HAP-1 (cell line): Measurements from ENCODE around the gene SKIC2.
"Not testable (repeated sequence)": the region's sequence is repeated elsewhere in the genome, so short reads cannot be mapped to it uniquely, and the experiment has no call there.

Experiments
- DNase-seq, 2 experiments: peaks; one replicate each; pipeline ENCODE4 v3.0.0-alpha.2; 2016 to 2020; ENCODE audit warnings: low spot score in 2 of 2
- H3K27me3 ChIP-seq: fragments of 250-450 bp; sonication (Bioruptor Pico); 2 replicates; pipeline ENCODE4 v1.5.1; 2020; ENCODE audit warnings: low read depth, mild to moderate bottlenecking, moderate library complexity
- H3K36me3 ChIP-seq: fragments of 250-450 bp; sonication (Bioruptor Pico); replicated peaks from 2 replicates; pipeline ENCODE4 v1.5.1; 2020; ENCODE audit warnings: mild to moderate bottlenecking
- H3K4me1 ChIP-seq: fragments of 250-450 bp; sonication (Bioruptor Pico); 2 replicates; pipeline ENCODE4 v1.5.1; 2020; ENCODE audit warnings: mild to moderate bottlenecking
- H3K4me3 ChIP-seq: fragments of 250-450 bp; sonication (Bioruptor Pico); 2 replicates; pipeline ENCODE4 v1.5.1; 2020; ENCODE audit warnings: mild to moderate bottlenecking, moderate library complexity
- H3K9me3 ChIP-seq: fragments of 250-450 bp; sonication (Bioruptor Pico); 2 replicates; pipeline ENCODE4 v1.5.1; 2020; ENCODE audit warnings: mild to moderate bottlenecking, moderate library complexity
- in situ Hi-C: fragments of 300-500 bp; cut with MboI; formaldehyde crosslinking; loops from 3 replicates; pipeline ENCODE4 v1.14.3; 2020; ENCODE audit warnings: low sequenced_read_pairs, inconsistent platforms, mixed read lengths

SKIC2 gene

GRCh38 chr6:31958741-31959739 is at the start of gene SKIC2, which contains the start of gene NELFE:
Gene SKIC2, plus strand, starts transcription at chr6:31959175. Its CDS starts 18 bp downstream, at chr6:31959193.
Gene NELFE, minus strand, starts transcription at chr6:31958971. Its CDS starts 525 bp downstream, at chr6:31958446.
- Histone ChIP-seq H3K27me3 (no peaks in the 10 kb centered on the region), H3K9me3 (no peaks in the 10 kb centered on the region), H3K4me3 (peak within 1 kb of the TSS; percentile 88), H3K36me3 (peaks cover 59% of the 10 kb centered on the region), H3K4me1 (peaks cover 11% of the 10 kb centered on the region)
- in situ Hi-C loops, result no loop called here
- DNase-seq, result peak; percentile 92 to 98

DNA sequence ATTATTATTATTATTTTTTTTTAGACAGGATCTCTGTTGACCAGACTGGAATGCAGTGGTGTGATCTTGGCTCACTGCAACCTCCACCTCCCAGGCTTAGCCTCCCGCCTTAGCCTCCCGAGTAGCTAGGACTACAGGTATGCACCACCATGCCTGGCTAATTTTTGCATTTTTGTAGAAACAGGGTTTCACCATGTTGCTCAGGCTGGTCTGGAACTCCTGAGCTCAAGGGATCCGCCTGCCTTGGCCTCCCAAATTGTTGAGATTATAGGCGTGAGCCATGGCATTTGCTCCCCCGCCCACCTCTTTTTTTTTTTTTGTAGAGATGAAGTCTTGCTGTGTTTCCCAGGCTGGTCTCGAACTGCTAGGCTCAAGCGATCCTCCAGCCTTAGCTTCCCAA is 49.7 kb upstream of the SKIC2 start:
- H3K9me3 ChIP-seq, H3K4me1 ChIP-seq, H3K36me3 ChIP-seq, H3K4me3 ChIP-seq, H3K27me3 ChIP-seq, DNase-seq: not testable (repeated sequence)
- in situ Hi-C loops, result loop anchor here (5.0 kb wide), 1 partner anchor 43 kb away; no protein-coding TSS in a partner anchor

GRCh38 chr6:31911826-31912585 is 47.0 kb upstream of the SKIC2 start:
- in situ Hi-C loops, result no loop called here
- Histone ChIP-seq H3K9me3 (no peaks in the 10 kb centered on the region), H3K4me3 (no peak overlapping the region)

GRCh38 chr6:31915351-31915750 is 43.6 kb upstream of the SKIC2 start:
- in situ Hi-C loops, result no loop called here
- Histone ChIP-seq H3K36me3 (no peaks in the 10 kb centered on the region), H3K4me3 (no peak overlapping the region), H3K27me3 (no peaks in the 10 kb centered on the region), H3K4me1 (no peaks in the 10 kb centered on the region), H3K9me3 (no peaks in the 10 kb centered on the region)
- DNase-seq, result no peak

More at GRCh38 chr6:31911826-31912585, 47.0 kb upstream of the SKIC2 start:
- DNase-seq, result no peak
- H3K27me3 ChIP-seq, result no peaks in the 10 kb centered on the region
- no peaks in the 10 kb centered on the region for H3K4me1 ChIP-seq
- no peaks in the 10 kb centered on the region for H3K36me3 ChIP-seq

GRCh38 chr6:31915756-31916155 is 43.2 kb upstream of the SKIC2 start:
- no peaks in the 10 kb centered on the region for H3K36me3 ChIP-seq
- no peak overlapping the region for H3K4me3 ChIP-seq
- H3K4me1 ChIP-seq, result no peaks in the 10 kb centered on the region
- H3K27me3 ChIP-seq, result no peaks in the 10 kb centered on the region
- no peaks in the 10 kb centered on the region for H3K9me3 ChIP-seq
- DNase-seq, result no peak
- in situ Hi-C loops, result no loop called here

GRCh38 chr6:31918069-31918720 is 40.8 kb upstream of the SKIC2 start:
- Histone ChIP-seq H3K27me3 (no peaks in the 10 kb centered on the region), H3K9me3 (no peaks in the 10 kb centered on the region), H3K4me3 (no peak overlapping the region), H3K4me1 (no peaks in the 10 kb centered on the region), H3K36me3 (no peaks in the 10 kb centered on the region)
- DNase-seq, result no peak
- in situ Hi-C loops, result no loop called here

GRCh38 chr6:31919624-31920303 is 39.2 kb upstream of the SKIC2 start:
- in situ Hi-C loops, result no loop called here
- Histone ChIP-seq H3K4me3 (no peak overlapping the region), H3K9me3 (no peaks in the 10 kb centered on the region), H3K4me1 (no peaks in the 10 kb centered on the region), H3K27me3 (no peaks in the 10 kb centered on the region), H3K36me3 (no peaks in the 10 kb centered on the region)
- no peak for DNase-seq

DNA sequence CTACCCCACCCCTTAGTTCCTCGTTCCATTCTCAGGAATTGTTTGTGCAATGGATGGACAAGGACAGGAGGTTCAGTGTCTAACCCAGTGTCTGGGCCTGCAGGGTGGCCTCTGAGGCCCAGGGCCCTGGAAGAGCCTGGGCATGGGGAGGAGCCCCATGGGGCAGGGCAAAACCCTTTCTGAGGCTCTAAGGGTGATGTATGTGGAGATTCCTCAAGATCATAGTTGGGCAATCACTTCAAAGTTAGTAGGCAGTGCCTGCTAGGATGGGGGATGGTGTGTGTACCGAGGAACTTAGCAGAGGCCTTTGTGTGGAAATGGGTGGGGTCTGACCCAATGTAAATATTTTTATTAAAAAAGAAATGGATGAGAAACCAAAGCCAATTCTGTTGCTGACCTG is 38.2 kb upstream of the SKIC2 start:
- Histone ChIP-seq H3K4me3 (no peak overlapping the region), H3K27me3 (no peaks in the 10 kb centered on the region), H3K36me3 (no peaks in the 10 kb centered on the region), H3K4me1 (no peaks in the 10 kb centered on the region), H3K9me3 (no peaks in the 10 kb centered on the region)
- DNase-seq, result no peak
- in situ Hi-C loops, result no loop called here

GRCh38 chr6:31922942-31923341 is 36.0 kb upstream of the SKIC2 start:
- no peak for DNase-seq
- in situ Hi-C loops, result no loop called here
- no peaks in the 10 kb centered on the region for H3K36me3 ChIP-seq
- H3K4me1 ChIP-seq, result no peaks in the 10 kb centered on the region
- H3K27me3 ChIP-seq, result peaks cover 3% of the 10 kb centered on the region; the same call in 1 of the 2 replicates
- H3K9me3 ChIP-seq, result no peaks in the 10 kb centered on the region
- H3K4me3 ChIP-seq, result no peak overlapping the region

GRCh38 chr6:31927242-31927862 is 31.6 kb upstream of the SKIC2 start, which contains the start of gene C2:
Gene C2, plus strand, starts transcription at chr6:31927717. Its CDS starts 36 bp downstream, at chr6:31927753.
- Histone ChIP-seq H3K4me1 (no peaks in the 10 kb centered on the region), H3K9me3 (no peaks in the 10 kb centered on the region), H3K36me3 (no peaks in the 10 kb centered on the region), H3K4me3 (no peak within 1 kb of the TSS), H3K27me3 (peaks cover 3% of the 10 kb centered on the region; the same call in 1 of the 2 replicates)
- in situ Hi-C loops, result no loop called here
- no peak for DNase-seq

DNA sequence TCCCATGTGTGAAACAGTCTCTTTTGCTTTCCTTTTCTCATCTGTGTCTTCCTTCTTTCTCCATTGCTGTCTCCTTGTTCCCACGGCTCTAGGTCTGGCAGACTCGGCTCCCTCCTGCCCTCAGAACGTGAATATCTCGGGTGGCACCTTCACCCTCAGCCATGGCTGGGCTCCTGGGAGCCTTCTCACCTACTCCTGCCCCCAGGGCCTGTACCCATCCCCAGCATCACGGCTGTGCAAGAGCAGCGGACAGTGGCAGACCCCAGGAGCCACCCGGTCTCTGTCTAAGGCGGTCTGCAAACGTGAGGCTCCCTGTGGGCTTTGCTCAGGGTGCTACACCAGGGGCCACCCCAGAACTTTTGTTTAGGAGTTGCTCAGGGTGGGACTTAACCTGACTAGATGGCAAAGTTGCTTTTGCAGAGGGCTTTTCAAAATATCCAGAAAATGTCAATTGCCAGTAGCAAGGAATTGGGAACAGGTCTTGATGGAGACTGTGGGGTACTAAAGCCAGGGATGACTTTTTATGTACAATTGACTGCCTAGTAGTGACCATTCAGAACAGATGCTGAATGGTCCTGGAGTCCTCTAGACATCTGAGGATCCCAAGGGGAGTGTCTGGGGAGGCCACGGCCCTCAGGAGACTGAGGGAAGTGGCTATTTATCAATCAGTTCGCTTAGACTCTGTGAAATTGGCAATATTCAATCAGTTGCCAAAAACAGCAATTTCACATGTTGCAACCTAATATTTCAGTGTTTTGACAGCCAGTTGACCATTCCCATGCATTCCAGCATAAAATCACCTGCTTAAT is 30.9 kb upstream of the SKIC2 start:
- Histone ChIP-seq H3K36me3 (no peaks in the 10 kb centered on the region), H3K4me3 (no peak overlapping the region), H3K27me3 (peaks cover 3% of the 10 kb centered on the region; the same call in 1 of the 2 replicates), H3K4me1 (no peaks in the 10 kb centered on the region), H3K9me3 (no peaks in the 10 kb centered on the region)
- in situ Hi-C loops, result no loop called here
- no peak for DNase-seq

GRCh38 chr6:31928672-31928939 is 30.4 kb upstream of the SKIC2 start:
- Histone ChIP-seq H3K9me3 (no peaks in the 10 kb centered on the region), H3K4me3 (no peak overlapping the region)

More at GRCh38 chr6:31928672-31928939, 30.4 kb upstream of the SKIC2 start:
- in situ Hi-C loops, result no loop called here
- peaks cover 3% of the 10 kb centered on the region; the same call in 1 of the 2 replicates for H3K27me3 ChIP-seq
- H3K4me1 ChIP-seq, result no peaks in the 10 kb centered on the region
- H3K36me3 ChIP-seq, result no peaks in the 10 kb centered on the region
- DNase-seq, result no peak
